SU-DHL-6 (cell line): Measurements from ENCODE around the gene DUSP22.

Experiments
- H2AFZ ChIP-seq: fragments of 200-600 bp; sonication (generic); 2 replicates; pipeline ENCODE4 v1.6.1; 2014; ENCODE audit warnings: low read depth, mild to moderate bottlenecking, moderate library complexity, mixed read lengths, antibody characterized with exemption, low read length; ENCODE audit not compliant: severe bottlenecking
- H3F3A ChIP-seq: fragments of 200-600 bp; shearing (Covaris generic); 2 replicates; pipeline ENCODE4 v1.6.0; 2016; ENCODE audit warnings: antibody characterized with exemption, mild to moderate bottlenecking; ENCODE audit not compliant: insufficient read depth
- H3K27ac ChIP-seq: fragments of 200-600 bp; sonication (generic); 2 replicates; pipeline ENCODE4 v1.5.1; 2016; ENCODE audit warnings: low read depth, mild to moderate bottlenecking, low read length, moderate library complexity, mixed read lengths
- H3K27me3 ChIP-seq: fragments of 200-600 bp; sonication (generic), shearing (Covaris generic); 2 replicates; pipeline ENCODE4 v1.6.0; 2014; ENCODE audit warnings: mild to moderate bottlenecking, low read length
- H3K36me3 ChIP-seq: fragments of 200-600 bp; sonication (generic); 2 replicates; pipeline ENCODE4 v1.6.1; 2014; ENCODE audit warnings: mild to moderate bottlenecking, low read length, mixed read lengths
- H3K4me2 ChIP-seq: fragments of 300-600, 200-600 bp; shearing (Covaris generic), sonication (generic); 2 replicates; pipeline ENCODE4 v1.6.0; 2014; ENCODE audit warnings: low read length, low read depth, mild to moderate bottlenecking; ENCODE audit not compliant: poor library complexity, severe bottlenecking
- H3K4me3 ChIP-seq: fragments of 200-600 bp; sonication (generic); 2 replicates; pipeline ENCODE4 v1.5.1; 2014; ENCODE audit warnings: antibody characterized with exemption, low read length, mild to moderate bottlenecking, mixed read lengths; ENCODE audit not compliant: insufficient read depth, poor library complexity, severe bottlenecking
- H3K79me2 ChIP-seq: fragments of 200-600 bp; sonication (generic); 2 replicates; pipeline ENCODE4 v1.6.1; 2014; ENCODE audit warnings: mild to moderate bottlenecking, low read length, moderate library complexity; ENCODE audit not compliant: insufficient read depth
- H3K9ac ChIP-seq: fragments of 200-600 bp; sonication (generic); 2 replicates; pipeline ENCODE4 v1.7.0; 2014; ENCODE audit warnings: mild to moderate bottlenecking, low read length
- H3K9me2 ChIP-seq: fragments of 200-600 bp; sonication (generic); replicated peaks from 2 replicates; pipeline ENCODE4 v1.6.1; 2014; ENCODE audit warnings: low read length; ENCODE audit not compliant: insufficient read depth
- H3K9me3 ChIP-seq: fragments of 200-600 bp; sonication (generic); 2 replicates; pipeline ENCODE4 v1.6.1; 2014; ENCODE audit warnings: low read length, mixed read lengths; ENCODE audit not compliant: insufficient read depth
- H4K20me1 ChIP-seq: fragments of 200-600 bp; sonication (generic); 2 replicates; pipeline ENCODE4 v1.6.1; 2014; ENCODE audit warnings: low read depth, mild to moderate bottlenecking, antibody characterized with exemption, low read length, moderate library complexity, mixed read lengths
- EZH2phosphoT487 ChIP-seq: fragments of 200-600 bp; sonication (generic), shearing (Covaris generic); conservative IDR thresholded peaks from 2 replicates; pipeline ENCODE4 v1.6.1; 2018; ENCODE audit warnings: mild to moderate bottlenecking, antibody characterized with exemption, low read length, moderate library complexity, mixed read lengths
- TF ChIP-seq, protein P1 (sequence below): fragments of 200-600 bp; sonication (generic); IDR thresholded peaks from one replicate; pipeline ENCODE4 v1.5.1; 2017; ENCODE audit warnings: antibody characterized with exemption, mild to moderate bottlenecking, low read length, moderate library complexity; ENCODE audit not compliant: insufficient read depth, poor library complexity, severe bottlenecking

DUSP22 gene

DNA sequence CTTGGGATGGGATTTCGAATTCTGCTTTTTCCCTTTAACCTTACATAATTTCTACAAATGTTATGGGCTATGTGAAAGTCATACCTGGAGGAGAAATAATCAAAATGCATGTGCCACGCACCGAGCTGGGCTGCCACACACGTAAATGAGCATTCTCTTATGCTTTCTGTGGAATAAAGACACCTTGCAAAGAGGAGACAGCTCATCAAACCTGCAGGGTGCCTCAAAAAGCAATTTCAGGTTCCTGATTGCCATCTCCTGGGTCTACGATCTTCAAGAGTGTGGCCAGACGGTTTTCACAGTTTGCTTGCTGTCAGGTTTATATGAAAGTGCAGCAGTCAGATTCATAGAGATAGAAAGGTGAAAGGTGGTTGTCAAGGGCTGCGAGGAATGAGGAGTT, 36.6 kb downstream of the DUSP22 start:
- no peaks in the 10 kb centered on the region; the same call in 1 of the 2 replicates for H4K20me1 ChIP-seq
- no peak overlapping the region for H3K4me3 ChIP-seq
- no peaks in the 10 kb centered on the region for H3K9me3 ChIP-seq
- H3K4me2 ChIP-seq = peak overlapping the region; percentile 40
- H3K9ac ChIP-seq = no peak overlapping the region
- H3K9me2 ChIP-seq = no peaks in the 10 kb centered on the region
- TF ChIP-seq EZH2phosphoT487 = no peak
- TF ChIP-seq, protein P1, sequence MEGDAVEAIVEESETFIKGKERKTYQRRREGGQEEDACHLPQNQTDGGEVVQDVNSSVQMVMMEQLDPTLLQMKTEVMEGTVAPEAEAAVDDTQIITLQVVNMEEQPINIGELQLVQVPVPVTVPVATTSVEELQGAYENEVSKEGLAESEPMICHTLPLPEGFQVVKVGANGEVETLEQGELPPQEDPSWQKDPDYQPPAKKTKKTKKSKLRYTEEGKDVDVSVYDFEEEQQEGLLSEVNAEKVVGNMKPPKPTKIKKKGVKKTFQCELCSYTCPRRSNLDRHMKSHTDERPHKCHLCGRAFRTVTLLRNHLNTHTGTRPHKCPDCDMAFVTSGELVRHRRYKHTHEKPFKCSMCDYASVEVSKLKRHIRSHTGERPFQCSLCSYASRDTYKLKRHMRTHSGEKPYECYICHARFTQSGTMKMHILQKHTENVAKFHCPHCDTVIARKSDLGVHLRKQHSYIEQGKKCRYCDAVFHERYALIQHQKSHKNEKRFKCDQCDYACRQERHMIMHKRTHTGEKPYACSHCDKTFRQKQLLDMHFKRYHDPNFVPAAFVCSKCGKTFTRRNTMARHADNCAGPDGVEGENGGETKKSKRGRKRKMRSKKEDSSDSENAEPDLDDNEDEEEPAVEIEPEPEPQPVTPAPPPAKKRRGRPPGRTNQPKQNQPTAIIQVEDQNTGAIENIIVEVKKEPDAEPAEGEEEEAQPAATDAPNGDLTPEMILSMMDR = no peak
- H3K36me3 ChIP-seq = no peaks in the 10 kb centered on the region
- H3K79me2 ChIP-seq = no peaks in the 10 kb centered on the region
- no peak overlapping the region for H3K27ac ChIP-seq
- no peak overlapping the region for H2AFZ ChIP-seq
- H3F3A ChIP-seq = no peaks in the 10 kb centered on the region
- H3K27me3 ChIP-seq = no peaks in the 10 kb centered on the region

DNA sequence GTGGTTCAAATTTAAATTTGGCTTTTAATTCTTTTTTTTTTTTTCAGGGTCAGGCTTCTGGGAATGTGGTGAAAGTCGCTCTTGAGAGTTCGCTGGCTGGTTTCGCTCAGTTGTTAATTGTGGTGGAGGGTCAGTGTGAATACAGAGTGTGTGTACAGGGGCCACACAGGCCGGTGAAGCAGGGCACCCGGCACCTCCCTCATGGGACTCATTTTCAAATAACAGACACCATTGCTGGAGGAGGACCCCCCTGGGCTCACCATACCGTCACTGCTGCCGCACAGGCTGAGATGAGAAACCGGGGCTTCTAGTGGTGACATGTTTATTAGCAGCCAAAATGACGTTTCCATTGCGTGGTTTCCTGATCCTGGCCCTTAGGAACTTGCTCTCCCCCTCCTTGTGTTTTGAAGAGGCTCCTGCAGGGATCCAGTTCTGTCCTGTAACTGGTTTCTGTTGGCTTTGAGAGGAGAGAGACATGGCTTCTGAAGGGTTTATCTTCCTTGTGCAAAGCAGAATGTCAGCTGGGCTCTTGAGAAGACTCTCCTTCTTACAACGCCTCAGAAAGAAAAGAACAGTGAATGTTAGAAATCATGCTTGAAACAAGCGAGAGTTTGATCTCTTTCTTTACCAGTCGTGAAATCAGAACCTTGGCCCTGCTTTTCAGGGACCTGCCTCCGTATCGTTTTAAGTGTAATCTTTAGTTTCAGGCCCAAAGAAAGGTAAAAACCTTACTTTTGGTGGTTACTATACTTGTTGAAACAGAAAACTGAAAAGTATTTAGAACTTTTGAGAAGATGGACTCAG, 37.8 kb downstream of the DUSP22 start:
- Histone ChIP-seq H2AFZ (no peak overlapping the region), H3K36me3 (no peaks in the 10 kb centered on the region), H3K9ac (no peak overlapping the region), H3K9me2 (no peaks in the 10 kb centered on the region), H3F3A (no peaks in the 10 kb centered on the region), H3K27ac (no peak overlapping the region), H3K4me3 (no peak overlapping the region), H3K79me2 (no peaks in the 10 kb centered on the region), H3K4me2 (no peak overlapping the region), H3K9me3 (no peaks in the 10 kb centered on the region), H4K20me1 (no peaks in the 10 kb centered on the region; the same call in none of the 2 replicates), H3K27me3 (no peaks in the 10 kb centered on the region)
- TF ChIP-seq, protein P1 = no peak
- no peak for TF ChIP-seq EZH2phosphoT487

DNA sequence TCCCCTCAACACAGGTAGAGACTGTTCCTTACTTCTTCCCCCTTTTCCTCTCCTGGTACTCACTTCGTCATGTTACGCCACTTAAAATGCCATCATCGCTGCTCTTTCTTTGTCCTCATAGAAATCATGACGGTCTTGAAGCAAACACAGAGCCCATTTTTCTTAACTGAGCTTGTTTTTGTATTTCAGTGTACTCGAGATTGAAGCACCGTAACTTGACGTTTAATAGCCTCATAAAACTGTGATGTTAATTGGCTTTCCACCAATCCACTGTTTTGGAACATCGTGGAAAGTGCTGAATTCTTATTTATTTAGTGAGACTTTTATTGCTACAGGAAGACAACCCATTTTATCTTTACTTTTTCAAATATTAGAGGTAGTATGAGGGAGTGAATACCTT, 38.7 kb downstream of the DUSP22 start:
- H3K4me2 ChIP-seq = no peak overlapping the region
- H4K20me1 ChIP-seq = no peaks in the 10 kb centered on the region; the same call in none of the 2 replicates
- no peaks in the 10 kb centered on the region for H3K79me2 ChIP-seq
- H3F3A ChIP-seq = no peaks in the 10 kb centered on the region
- no peaks in the 10 kb centered on the region for H3K36me3 ChIP-seq
- H3K9me2 ChIP-seq = no peaks in the 10 kb centered on the region
- no peaks in the 10 kb centered on the region for H3K27me3 ChIP-seq
- no peaks in the 10 kb centered on the region for H3K9me3 ChIP-seq
- no peak overlapping the region for H3K27ac ChIP-seq
- no peak overlapping the region for H3K4me3 ChIP-seq
- H2AFZ ChIP-seq = no peak overlapping the region
- no peak overlapping the region for H3K9ac ChIP-seq
- TF ChIP-seq EZH2phosphoT487 = no peak
- TF ChIP-seq, protein P1 = no peak
